A673 (cell line): Measurements from ENCODE around the gene PLSCR5. TPM values are rescaled to one million over a fixed set of nuclear protein-coding genes. Genes with fewer than 3 reads are reported as not detected.

Source experiments
- BruUV-seq: library from RNA; stranded (reverse); fragments of 400-500 nt; replicated peaks from 2 replicates; lab custom pipeline; 2021; lab: Mats Ljungman, UMichigan
- CTCF ChIA-PET: fragments of 300-600 bp; sonication (Branson Sonifier 250); formaldehyde crosslinking; loops from one replicate; lab custom pipeline; 2022; ENCODE audit warnings: antibody characterized with exemption; lab: Charles Lee
- POLR2A ChIA-PET: fragments of 300-600 bp; sonication (Branson Sonifier 250); formaldehyde crosslinking; loops from one replicate; lab custom pipeline; 2022; ENCODE audit warnings: antibody characterized with exemption; ENCODE audit not compliant: low non-redundant PET; lab: Charles Lee
- DNase-seq: peaks from one replicate; pipeline ENCODE4 v3.0.0-alpha.2; 2015; ENCODE audit warnings: low spot score
- H3K27ac ChIP-seq: fragments of 200-600 bp; sonication (generic); 2 replicates; pipeline ENCODE4 v1.5.1; 2016; ENCODE audit warnings: mixed run types, low read depth, mild to moderate bottlenecking, mixed read lengths, antibody characterized with exemption, low read length; ENCODE audit not compliant: poor library complexity, severe bottlenecking
- H3K27me3 ChIP-seq: fragments of 200-600 bp; sonication (generic); replicated peaks from 2 replicates; pipeline ENCODE4 v1.6.1; 2017; ENCODE audit warnings: mixed run types, low read depth, mild to moderate bottlenecking, mixed read lengths, antibody characterized with exemption, low read length; ENCODE audit not compliant: insufficient read depth, poor library complexity
- H3K36me3 ChIP-seq: fragments of 200-600 bp; sonication (generic); 2 replicates; pipeline ENCODE4 v1.6.1; 2016; ENCODE audit warnings: mixed run types, mild to moderate bottlenecking, mixed read lengths, antibody characterized with exemption, low read length; ENCODE audit not compliant: insufficient read depth, poor library complexity, severe bottlenecking
- H3K4me1 ChIP-seq: fragments of 200-600 bp; sonication (generic); 2 replicates; pipeline ENCODE4 v1.6.1; 2017; ENCODE audit warnings: mixed run types, mild to moderate bottlenecking, mixed read lengths, antibody characterized with exemption, low read length; ENCODE audit not compliant: insufficient read depth, poor library complexity, severe bottlenecking
- H3K4me3 ChIP-seq: fragments of 200-600 bp; sonication (generic); 2 replicates; pipeline ENCODE4 v1.5.1; 2016; ENCODE audit warnings: low read depth, mixed run types, mild to moderate bottlenecking, mixed read lengths, low read length; ENCODE audit not compliant: poor library complexity, severe bottlenecking
- H3K9me3 ChIP-seq: fragments of 200-600 bp; sonication (generic); 2 replicates; pipeline ENCODE4 v1.6.1; 2016; ENCODE audit warnings: mixed run types, low read depth, mild to moderate bottlenecking, mixed read lengths, antibody characterized with exemption, low read length; ENCODE audit not compliant: poor library complexity, severe bottlenecking
- CTCF ChIP-seq: fragments of 300-800, 200-600 bp; sonication (generic); conservative IDR thresholded peaks from 2 replicates; pipeline ENCODE4 v1.5.1; 2017; ENCODE audit warnings: low read depth, mild to moderate bottlenecking, antibody characterized with exemption, low read length, moderate library complexity, mixed read lengths
- EZH2 ChIP-seq: fragments of 200-600 bp; sonication (generic); IDR thresholded peaks from 2 replicates; pipeline ENCODE4 v1.6.1; 2017; ENCODE audit warnings: borderline replicate concordance, low read depth, mild to moderate bottlenecking, mixed read lengths, antibody characterized with exemption, low read length; ENCODE audit not compliant: poor library complexity, severe bottlenecking
- intact Hi-C: fragments of 100-400 bp; cut with micrococcal nuclease; formaldehyde crosslinking; loops from one replicate; pipeline ENCODE4 v1.10.0; 2022; ENCODE audit not compliant: unreplicated experiment
- total RNA-seq: library from RNA; stranded (reverse); gene quantifications from 2 replicates; pipeline ENCODE4 v1.2.3, GENCODE V29; 2021

PLSCR5 gene
- total RNA-seq, 1 experiment from 2014 or later = not detected

GRCh38 chr3:146547235-146547835 is 57.8 kb downstream of the PLSCR5 start:
- no peaks in the 10 kb centered on the region for H3K36me3 ChIP-seq
- intact Hi-C loops = no loop called here
- H3K4me3 ChIP-seq = no peak overlapping the region
- H3K27ac ChIP-seq = no peak overlapping the region
- BruUV-seq = no TSS peak
- peaks cover 11% of the 10 kb centered on the region for H3K4me1 ChIP-seq
- ChIA-PET POLR2A (no interaction called here), CTCF (no interaction called here)
- TF ChIP-seq EZH2 = no peak
- no peak for TF ChIP-seq CTCF
- DNase-seq = no peak
- H3K27me3 ChIP-seq = no peaks in the 10 kb centered on the region
- H3K9me3 ChIP-seq = no peaks in the 10 kb centered on the region

GRCh38 chr3:146546366-146546965 is 58.7 kb downstream of the PLSCR5 start:
- Histone ChIP-seq H3K27ac (no peak overlapping the region), H3K36me3 (no peaks in the 10 kb centered on the region), H3K4me3 (no peak overlapping the region), H3K4me1 (peaks cover 20% of the 10 kb centered on the region), H3K9me3 (no peaks in the 10 kb centered on the region), H3K27me3 (no peaks in the 10 kb centered on the region)
- POLR2A ChIA-PET = no interaction called here
- CTCF ChIA-PET = no interaction called here
- TF ChIP-seq EZH2 = no peak
- TF ChIP-seq CTCF = no peak
- intact Hi-C loops = no loop called here
- BruUV-seq = no TSS peak
- no peak for DNase-seq

GRCh38 chr3:146544929-146545528 is 60.1 kb downstream of the PLSCR5 start:
- Histone ChIP-seq H3K27ac (peak overlapping the region; percentile 88), H3K36me3 (no peaks in the 10 kb centered on the region), H3K4me3 (peak overlapping the region; percentile 75), H3K9me3 (no peaks in the 10 kb centered on the region), H3K4me1 (peaks cover 22% of the 10 kb centered on the region), H3K27me3 (no peaks in the 10 kb centered on the region)
- ChIA-PET CTCF (no interaction called here), POLR2A (interaction anchor here (0.6 kb wide), 1 partner anchor 781 kb away, joined by 5 read pairs; no protein-coding TSS in a partner anchor)
- TSS peak; percentile 98 for BruUV-seq
- no peak for DNase-seq
- TF ChIP-seq CTCF = no peak
- no peak for TF ChIP-seq EZH2
- intact Hi-C loops = no loop called here
